ENCODE results near the gene PPP6R3. TPM values are rescaled to one million over a fixed set of nuclear protein-coding genes. Genes with fewer than 3 reads are reported as not detected.

Gene PPP6R3
- total and polyA plus RNA-seq, 10 of the 15 experiments (the other 5 are each of a cell fraction or from before 2014, with no cell fraction given), result 12.4 to 123 (median 74.1) TPM

GRCh38 chr11:68649851-68650555 is 189.5 kb downstream of the PPP6R3 start (continued):
- TF ChIP-seq ZBTB40 (IDR thresholded peaks at IDR 0.05; ENCODE audit: borderline replicate concordance), result no peak
- no peak for TF ChIP-seq RUNX3 (IDR thresholded peaks at IDR 0.05; ENCODE audit: low read length)
- no peak for TF ChIP-seq REST (IDR thresholded peaks at IDR 0.05; ENCODE audit: low read depth, low read length)
- TF ChIP-seq MEF2B (IDR thresholded peaks at IDR 0.05; ENCODE audit: partially characterized antibody, poor library complexity, severe bottlenecking), result no peak
- no peak for TF ChIP-seq MEF2A (IDR thresholded peaks at IDR 0.05; ENCODE audit: insufficient read depth, low read depth, low read length)
- TF ChIP-seq MLLT1 (IDR thresholded peaks at IDR 0.05), result no peak
- no peak for TF ChIP-seq CBFB (IDR thresholded peaks at IDR 0.05; ENCODE audit: low read depth)
- no peak for TF ChIP-seq STAT3 (IDR thresholded peaks at IDR 0.05; ENCODE audit: low read depth, low read length)
- TF ChIP-seq ZNF207 (IDR thresholded peaks at IDR 0.05; ENCODE audit: borderline replicate concordance), result no peak
- no peak for TF ChIP-seq RB1 (IDR thresholded peaks at IDR 0.05; ENCODE audit: borderline replicate concordance)
- no peak for TF ChIP-seq SUZ12 (IDR thresholded peaks at IDR 0.05; ENCODE audit: unreplicated experiment)
